MCF 10A (cell line): ENCODE data around the gene RTL1. TPM values are rescaled to one million over a fixed set of nuclear protein-coding genes. Genes with fewer than 3 reads are reported as not detected.

Source experiments
- BruUV-seq: library from RNA; stranded (reverse); fragments of 400-500 nt; replicated peaks from 2 replicates; lab custom pipeline; 2021; lab: Mats Ljungman, UMichigan
- CTCF ChIA-PET: fragments of 300-600 bp; sonication (Branson Sonifier 250); formaldehyde crosslinking; extraction: SDS; loops from one replicate; lab custom pipeline; 2021; ENCODE audit warnings: antibody characterized with exemption, inconsistent platforms; lab: Yijun Ruan, JAX
- POLR2A ChIA-PET: fragments of 300-600, 350-650 bp; sonication (Branson Sonifier 250); formaldehyde crosslinking; extraction: SDS; loops from one replicate; lab custom pipeline; 2020; ENCODE audit warnings: antibody characterized with exemption, inconsistent platforms; lab: Yijun Ruan, JAX
- DNase-seq: peaks from one replicate; pipeline ENCODE4 v3.0.0-alpha.2; 2018; ENCODE audit not compliant: unreplicated experiment
- H3K27ac Mint-ChIP-seq: one replicate; pipeline ENCODE4 v1.8.0; 2022; ENCODE audit warnings: mild to moderate bottlenecking, low read depth, mixed read lengths; ENCODE audit not compliant: unreplicated experiment
- H3K27me3 Mint-ChIP-seq: one replicate; pipeline ENCODE4 v1.8.0; 2022; ENCODE audit warnings: mixed read lengths; ENCODE audit not compliant: insufficient read depth, unreplicated experiment
- H3K36me3 Mint-ChIP-seq: one replicate; pipeline ENCODE4 v1.8.0; 2022; ENCODE audit warnings: mild to moderate bottlenecking, moderate library complexity, mixed read lengths; ENCODE audit not compliant: insufficient read depth, unreplicated experiment
- H3K4me1 Mint-ChIP-seq: one replicate; pipeline ENCODE4 v1.8.0; 2022; ENCODE audit warnings: mixed read lengths; ENCODE audit not compliant: insufficient read depth, unreplicated experiment
- H3K4me3 Mint-ChIP-seq: one replicate; pipeline ENCODE4 v1.8.0; 2022; ENCODE audit warnings: mild to moderate bottlenecking, moderate library complexity, mixed read lengths; ENCODE audit not compliant: unreplicated experiment
- H3K9me3 Mint-ChIP-seq: one replicate; pipeline ENCODE4 v1.8.0; 2022; ENCODE audit warnings: mixed read lengths; ENCODE audit not compliant: unreplicated experiment
- CTCF ChIP-seq: fragments of 200-600 bp; IDR thresholded peaks from one replicate; pipeline ENCODE4 v1.8.0; 2022; ENCODE audit warnings: antibody characterized with exemption, mild to moderate bottlenecking; ENCODE audit not compliant: unreplicated experiment
- intact Hi-C: fragments of 100-400 bp; cut with micrococcal nuclease; formaldehyde crosslinking; loops from 2 replicates; pipeline ENCODE4 v1.14.1; 2022
- total RNA-seq: library from RNA; stranded (reverse); gene quantifications from 2 replicates; pipeline ENCODE4 v1.2.3, GENCODE V29; 2022

Gene RTL1
- total RNA-seq, 1 experiment from 2014 or later: not detected

- no peaks in the 10 kb centered on the region for H3K36me3 Mint-ChIP-seq
- intact Hi-C loops: no loop called here
- H3K4me1 Mint-ChIP-seq: no peaks in the 10 kb centered on the region
- no peak for DNase-seq
- POLR2A ChIA-PET: no interaction called here
- H3K9me3 Mint-ChIP-seq: no peaks in the 10 kb centered on the region
- no TSS peak for BruUV-seq
- H3K27ac Mint-ChIP-seq: no peak overlapping the region
- H3K27me3 Mint-ChIP-seq: peaks cover 10% of the 10 kb centered on the region
- CTCF ChIA-PET: no interaction called here
- no peak for TF ChIP-seq CTCF
- H3K4me3 Mint-ChIP-seq: no peak overlapping the region
Measured at GRCh38 chr14:100864960-100865681, 38.4 kb downstream of the RTL1 start.

GRCh38 chr14:100864206-100864605 lies 39.3 kb downstream of the RTL1 start:
- no peaks in the 10 kb centered on the region for H3K36me3 Mint-ChIP-seq
- ChIA-PET POLR2A (no interaction called here), CTCF (interaction anchor here (0.6 to 1.6 kb wide), 3 partner anchors 14 to 389 kb away, joined by 4 to 7 read pairs (median 6); no protein-coding TSS in a partner anchor)
- H3K9me3 Mint-ChIP-seq: no peaks in the 10 kb centered on the region
- TF ChIP-seq CTCF: no peak
- H3K27ac Mint-ChIP-seq: no peak overlapping the region
- intact Hi-C loops: no loop called here
- no peaks in the 10 kb centered on the region for H3K4me1 Mint-ChIP-seq
- peaks cover 17% of the 10 kb centered on the region for H3K27me3 Mint-ChIP-seq
- BruUV-seq: no TSS peak
- H3K4me3 Mint-ChIP-seq: no peak overlapping the region
- no peak for DNase-seq

- Mint-ChIP-seq H3K4me1 (no peaks in the 10 kb centered on the region), H3K36me3 (no peaks in the 10 kb centered on the region), H3K9me3 (no peaks in the 10 kb centered on the region), H3K27ac (no peak overlapping the region), H3K27me3 (peaks cover 25% of the 10 kb centered on the region), H3K4me3 (no peak overlapping the region)
- BruUV-seq: no TSS peak
- intact Hi-C loops: no loop called here
- POLR2A ChIA-PET: no interaction called here
- DNase-seq: no peak
- no peak for TF ChIP-seq CTCF
- CTCF ChIA-PET: interaction anchor here (0.8 to 1.6 kb wide), 4 partner anchors 11 to 373 kb away, joined by 3 to 7 read pairs (median 4); no protein-coding TSS in a partner anchor
Measured at GRCh38 chr14:100862793-100863192, 40.7 kb downstream of the RTL1 start.

GRCh38 chr14:100862277-100862676 lies 41.2 kb downstream of the RTL1 start:
- Mint-ChIP-seq H3K9me3 (no peaks in the 10 kb centered on the region), H3K27ac (no peak overlapping the region), H3K4me1 (no peaks in the 10 kb centered on the region), H3K27me3 (peaks cover 25% of the 10 kb centered on the region), H3K36me3 (no peaks in the 10 kb centered on the region), H3K4me3 (no peak overlapping the region)
- BruUV-seq: no TSS peak
- CTCF ChIA-PET: interaction anchor here (1.0 kb wide), 1 partner anchor 10 kb away, joined by 3 read pairs; no protein-coding TSS in a partner anchor
- intact Hi-C loops: no loop called here
- POLR2A ChIA-PET: no interaction called here
- DNase-seq: no peak
- TF ChIP-seq CTCF: no peak
